GM12878 (cell line): ENCODE results near the gene ICE2. TPM values are rescaled to one million over a fixed set of nuclear protein-coding genes. Genes with fewer than 3 reads are reported as not detected.

Experiments
- MEF2B ChIP-seq: fragments of 450-650 bp; IDR thresholded peaks from 2 replicates; pipeline ENCODE4 v1.6.1; 2018; ENCODE audit warnings: mild to moderate bottlenecking, moderate library complexity; ENCODE audit not compliant: partially characterized antibody, poor library complexity, severe bottlenecking
- NKRF ChIP-seq: fragments of 450-650 bp; conservative IDR thresholded peaks from 2 replicates; pipeline ENCODE4 v1.6.1; 2017; ENCODE audit warnings: mild to moderate bottlenecking, moderate library complexity
- RELB ChIP-seq: fragments of 450-650 bp; IDR thresholded peaks from 2 replicates; pipeline ENCODE4 v1.6.1; 2017; ENCODE audit warnings: low read depth, mild to moderate bottlenecking, moderate library complexity
- SMC3 ChIP-seq: IDR thresholded peaks from 2 replicates; pipeline ENCODE4 v1.6.1; 2011; ENCODE audit warnings: low read length, improper control_type of control experiment, borderline replicate concordance
- TCF3 ChIP-seq: IDR thresholded peaks from 2 replicates; pipeline ENCODE4 v1.6.1; 2012; ENCODE audit warnings: low read depth, mild to moderate bottlenecking, low read length, borderline replicate concordance; ENCODE audit not compliant: insufficient read depth
- ZBTB4 ChIP-seq: fragments of 450-650 bp; formaldehyde crosslinking; IDR thresholded peaks from 2 replicates; pipeline ENCODE4 v1.4.0; 2022; ENCODE audit warnings: mild to moderate bottlenecking, moderate library complexity
- polyA plus RNA-seq, 11 experiments: library from polyadenylated mRNA; depleted of rRNA in 4 of 11; unstranded in 6 of 11; stranded (reverse) in 5 of 11; fragments of >200 nt; fragmentation: Nextera tagmentation in 4 of 11; fragmentation: Illumina TruSeq in 1 of 11; extraction: Ambion mirVana in 4 of 11; extraction: Trizol in 1 of 11; gene quantifications; 1 replicate in 1 of 11; 2 replicates in 10 of 11; pipeline versions ENCODE4 v1.2.1 to v1.2.3, GENCODE V29; 2011 to 2016; ENCODE audit warnings: inconsistent platforms in 2 of 11, missing spikeins in 2 of 11, low read depth in 1 of 11
- total RNA-seq, 4 experiments: library from RNA; depleted of rRNA in 3 of 4; stranded (reverse); fragments of >200 nt in 3 of 4; fragmentation: Illumina TruSeq in 1 of 4; extraction: Trizol in 1 of 4; gene quantifications; 2 replicates each; pipeline versions ENCODE4 v1.2.1 to v1.2.3, GENCODE V29; 2013 to 2021

Gene ICE2
- total and polyA plus RNA-seq, 10 of the 15 experiments (the other 5 are each of a cell fraction or from before 2014, with no cell fraction given), result 14.2 to 62.0 (median 44.9) TPM

- TF ChIP-seq TCF3 (no peak), RELB (no peak), MEF2B (no peak), SMC3 (no peak), NKRF (no peak), ZBTB4 (CRISPR knock-in tag) (no peak)
Measured at GRCh38 chr15:60442031-60442650, 36.8 kb downstream of the ICE2 start (continued).
